ENCODE measurements around the gene STX12.

Gene STX12

DNA sequence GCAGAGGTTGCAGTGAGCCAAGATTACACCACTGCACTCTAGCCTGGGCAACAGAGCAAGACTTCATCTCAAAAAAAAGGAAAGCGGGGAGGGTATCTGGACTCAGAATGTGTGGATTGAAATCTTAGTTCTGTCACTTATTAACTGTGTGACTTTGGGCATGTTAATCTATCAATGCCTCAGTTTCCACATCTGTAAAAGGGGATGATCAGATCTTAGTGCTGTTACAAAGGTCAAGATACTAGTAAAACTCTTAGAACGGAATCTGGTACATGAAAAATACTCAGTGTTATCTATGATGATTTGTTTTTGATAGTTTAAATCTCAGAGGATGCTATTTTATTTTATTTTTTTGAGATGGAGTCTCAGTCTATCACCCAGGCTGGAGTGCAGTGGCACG is 36.8 kb upstream of the STX12 start:
- DNase-seq (ENCODE audit: low read depth), result no peak
- H3K4me3 ChIP-seq (ENCODE audit: control insufficient read depth, low read depth, low read length), result no peak overlapping the region
- TF ChIP-seq, protein P1, sequence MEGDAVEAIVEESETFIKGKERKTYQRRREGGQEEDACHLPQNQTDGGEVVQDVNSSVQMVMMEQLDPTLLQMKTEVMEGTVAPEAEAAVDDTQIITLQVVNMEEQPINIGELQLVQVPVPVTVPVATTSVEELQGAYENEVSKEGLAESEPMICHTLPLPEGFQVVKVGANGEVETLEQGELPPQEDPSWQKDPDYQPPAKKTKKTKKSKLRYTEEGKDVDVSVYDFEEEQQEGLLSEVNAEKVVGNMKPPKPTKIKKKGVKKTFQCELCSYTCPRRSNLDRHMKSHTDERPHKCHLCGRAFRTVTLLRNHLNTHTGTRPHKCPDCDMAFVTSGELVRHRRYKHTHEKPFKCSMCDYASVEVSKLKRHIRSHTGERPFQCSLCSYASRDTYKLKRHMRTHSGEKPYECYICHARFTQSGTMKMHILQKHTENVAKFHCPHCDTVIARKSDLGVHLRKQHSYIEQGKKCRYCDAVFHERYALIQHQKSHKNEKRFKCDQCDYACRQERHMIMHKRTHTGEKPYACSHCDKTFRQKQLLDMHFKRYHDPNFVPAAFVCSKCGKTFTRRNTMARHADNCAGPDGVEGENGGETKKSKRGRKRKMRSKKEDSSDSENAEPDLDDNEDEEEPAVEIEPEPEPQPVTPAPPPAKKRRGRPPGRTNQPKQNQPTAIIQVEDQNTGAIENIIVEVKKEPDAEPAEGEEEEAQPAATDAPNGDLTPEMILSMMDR (IDR thresholded peaks at IDR 0.05; ENCODE audit: control insufficient read depth, insufficient read depth, low read depth, low read length, missing control alignments), result no peak

DNA sequence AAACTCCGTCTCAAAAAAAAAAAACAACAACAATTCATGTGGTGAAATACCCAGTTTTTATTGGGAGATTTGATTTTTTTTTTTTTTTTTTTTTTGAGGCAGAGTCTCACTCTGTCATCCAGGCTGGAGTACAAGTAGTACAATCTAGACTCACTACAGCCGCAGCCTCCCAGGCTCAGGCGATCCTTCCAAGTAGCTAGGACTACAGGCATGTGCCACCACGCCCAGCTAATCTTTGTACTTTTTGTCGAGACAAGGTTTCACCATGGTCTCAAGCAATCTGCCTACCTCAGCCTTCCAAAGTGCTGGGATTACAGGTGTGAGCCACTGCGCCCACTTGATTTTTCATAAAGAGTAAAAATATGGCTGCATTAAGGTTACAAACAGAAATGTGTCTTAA is 31.9 kb upstream of the STX12 start:
- TF ChIP-seq, protein P1 (IDR thresholded peaks at IDR 0.05; ENCODE audit: control insufficient read depth, insufficient read depth, low read depth, low read length, missing control alignments), result no peak
- DNase-seq (ENCODE audit: low read depth), result no peak
- H3K4me3 ChIP-seq (ENCODE audit: control insufficient read depth, low read depth, low read length), result no peak overlapping the region

DNA sequence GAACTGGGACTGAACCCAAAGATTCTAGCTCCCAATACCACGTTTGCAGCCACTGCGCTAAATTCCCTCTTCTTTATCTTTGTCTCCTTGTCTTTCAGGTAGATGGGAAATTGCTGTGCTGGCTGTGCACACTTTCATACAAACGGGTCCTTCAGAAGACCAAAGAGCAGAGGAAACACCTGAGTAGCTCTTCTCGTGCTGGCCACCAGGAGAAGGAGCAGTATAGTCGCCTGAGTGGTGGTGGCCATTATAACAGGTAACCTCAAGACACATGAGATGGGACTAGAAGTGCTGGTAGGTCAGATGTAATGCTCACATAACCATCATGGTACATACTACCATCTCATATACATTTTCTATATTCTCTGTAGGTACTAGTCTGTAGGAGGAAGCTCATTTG is 28.5 kb upstream of the STX12 start:
- no peak for DNase-seq (ENCODE audit: low read depth)
- TF ChIP-seq, protein P1 (IDR thresholded peaks at IDR 0.05; ENCODE audit: control insufficient read depth, insufficient read depth, low read depth, low read length, missing control alignments), result no peak
- H3K4me3 ChIP-seq (ENCODE audit: control insufficient read depth, low read depth, low read length), result no peak overlapping the region

DNA sequence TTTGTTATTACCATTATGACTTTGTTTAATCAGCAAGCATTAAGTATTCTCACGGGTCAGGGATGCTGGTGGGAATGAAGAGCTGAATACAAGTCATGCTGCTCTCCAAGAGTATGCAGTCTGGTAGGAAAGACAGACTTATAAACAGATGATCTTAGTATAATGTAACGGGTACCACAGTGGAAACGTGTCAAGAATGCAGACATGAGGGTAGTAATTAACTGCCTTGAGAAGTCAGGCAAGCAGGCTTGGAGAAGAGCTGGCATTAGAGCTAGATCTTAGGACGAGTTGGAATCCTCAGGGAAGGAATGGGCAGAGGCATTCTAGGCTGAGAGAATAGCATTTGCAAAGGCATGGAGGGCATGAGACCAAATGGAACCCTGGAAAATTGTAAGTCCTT is 27.6 kb upstream of the STX12 start:
- DNase-seq (ENCODE audit: low read depth), result no peak
- TF ChIP-seq, protein P1 (IDR thresholded peaks at IDR 0.05; ENCODE audit: control insufficient read depth, insufficient read depth, low read depth, low read length, missing control alignments), result no peak
- no peak overlapping the region for H3K4me3 ChIP-seq (ENCODE audit: control insufficient read depth, low read depth, low read length)

DNA sequence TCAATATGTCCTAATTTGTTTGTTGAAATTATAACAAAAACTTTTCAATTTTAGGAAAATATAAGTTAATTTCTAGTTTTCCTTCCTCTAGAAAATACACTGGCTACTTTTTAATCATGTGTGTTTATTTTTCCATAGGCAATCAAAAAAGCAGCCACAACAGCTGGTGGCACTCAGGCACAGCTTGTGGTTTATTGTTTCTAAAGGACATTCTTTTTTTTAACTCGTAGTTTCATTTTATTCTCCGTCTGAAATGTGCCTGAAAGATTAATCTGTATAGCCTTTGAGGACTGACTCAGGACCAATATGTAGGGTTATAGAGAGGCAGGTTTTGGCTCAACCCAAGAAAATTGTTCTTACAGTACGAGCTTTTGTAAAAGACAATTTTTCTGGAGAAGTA is 20.7 kb upstream of the STX12 start:
- no peak overlapping the region for H3K4me3 ChIP-seq (ENCODE audit: control insufficient read depth, low read depth, low read length)
- no peak for DNase-seq (ENCODE audit: low read depth)
- TF ChIP-seq, protein P1 (IDR thresholded peaks at IDR 0.05; ENCODE audit: control insufficient read depth, insufficient read depth, low read depth, low read length, missing control alignments), result no peak

DNA sequence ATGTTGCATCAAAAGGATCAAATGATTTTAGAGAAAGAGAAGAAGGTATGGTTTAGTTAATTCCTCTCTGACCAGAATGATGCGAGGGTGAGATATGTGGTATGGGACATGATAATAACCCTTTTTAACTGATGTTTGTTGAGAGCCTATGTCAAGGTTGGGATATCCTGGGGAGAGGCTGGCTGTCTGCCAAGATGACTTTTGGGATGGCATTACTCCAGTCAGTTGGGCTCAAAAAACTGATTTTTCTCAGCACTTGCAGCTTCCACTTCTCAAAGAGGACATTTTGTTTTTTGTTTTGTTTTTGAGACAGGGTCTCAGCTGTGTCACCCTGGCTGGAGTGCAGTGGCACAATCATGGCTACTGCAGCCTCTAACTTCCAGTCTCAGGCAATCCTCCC is 17.7 kb upstream of the STX12 start:
- no peak overlapping the region for H3K4me3 ChIP-seq (ENCODE audit: control insufficient read depth, low read depth, low read length)
- TF ChIP-seq, protein P1 (IDR thresholded peaks at IDR 0.05; ENCODE audit: control insufficient read depth, insufficient read depth, low read depth, low read length, missing control alignments), result no peak
- DNase-seq (ENCODE audit: low read depth), result no peak

DNA sequence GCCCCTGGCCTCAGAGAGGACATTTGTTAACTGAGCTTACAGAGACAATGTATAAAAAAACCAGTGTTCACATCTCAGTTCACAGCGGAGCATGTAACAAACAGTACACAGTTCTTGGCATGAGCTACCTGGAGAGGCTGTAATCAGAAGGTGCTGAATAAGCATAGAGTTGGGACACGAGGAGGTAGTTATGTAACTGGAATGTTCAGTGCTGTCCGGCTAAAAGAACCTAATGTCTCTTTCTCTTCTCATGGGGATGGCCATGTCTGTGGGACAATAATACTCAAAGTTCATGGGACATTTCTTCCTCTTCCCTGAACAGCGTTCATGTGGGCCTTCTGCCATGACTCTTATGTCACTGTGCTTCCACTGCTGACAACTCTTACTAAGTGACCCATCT is 17.2 kb upstream of the STX12 start:
- TF ChIP-seq, protein P1 (IDR thresholded peaks at IDR 0.05; ENCODE audit: control insufficient read depth, insufficient read depth, low read depth, low read length, missing control alignments), result no peak
- no peak for DNase-seq (ENCODE audit: low read depth)
- H3K4me3 ChIP-seq (ENCODE audit: control insufficient read depth, low read depth, low read length), result no peak overlapping the region
